PFSK-1 (cell line): Measurements from ENCODE around the gene NEUROG3.

Experiments used
- FOXP2 ChIP-seq: optimal IDR thresholded peaks from 2 replicates; pipeline ENCODE3; 2011; ENCODE audit warnings: borderline replicate concordance, control low read depth, inconsistent platforms; ENCODE audit not compliant: insufficient read depth; ENCODE audit errors: extremely low read length, extremely low read depth
- POLR2AphosphoS5 ChIP-seq: IDR thresholded peaks from 2 replicates; pipeline ENCODE4 v1.6.1; 2012; ENCODE audit warnings: low read depth, mild to moderate bottlenecking, control low read depth, low read length, moderate library complexity
- SIN3A ChIP-seq: IDR thresholded peaks from 2 replicates; pipeline ENCODE4 v1.6.1; 2012; ENCODE audit warnings: mild to moderate bottlenecking, low read length, moderate library complexity, borderline replicate concordance; ENCODE audit not compliant: insufficient read depth
- TAF1 ChIP-seq: IDR thresholded peaks from 2 replicates; pipeline ENCODE4 v1.6.1; 2012; ENCODE audit warnings: low read length, control low read depth, borderline replicate concordance; ENCODE audit not compliant: insufficient read depth
- TF ChIP-seq, protein P1 (sequence below), 2 experiments: IDR thresholded peaks; 2 replicates each; pipeline versions ENCODE4 v1.6.1 to v1.8.0; 2011 to 2012; ENCODE audit warnings: low read depth in 2 of 2, low read length in 2 of 2, control low read depth in 1 of 2, inconsistent platforms in 1 of 2, mild to moderate bottlenecking in 1 of 2, moderate library complexity in 1 of 2; ENCODE audit not compliant: insufficient read depth in 1 of 2

Gene NEUROG3

DNA sequence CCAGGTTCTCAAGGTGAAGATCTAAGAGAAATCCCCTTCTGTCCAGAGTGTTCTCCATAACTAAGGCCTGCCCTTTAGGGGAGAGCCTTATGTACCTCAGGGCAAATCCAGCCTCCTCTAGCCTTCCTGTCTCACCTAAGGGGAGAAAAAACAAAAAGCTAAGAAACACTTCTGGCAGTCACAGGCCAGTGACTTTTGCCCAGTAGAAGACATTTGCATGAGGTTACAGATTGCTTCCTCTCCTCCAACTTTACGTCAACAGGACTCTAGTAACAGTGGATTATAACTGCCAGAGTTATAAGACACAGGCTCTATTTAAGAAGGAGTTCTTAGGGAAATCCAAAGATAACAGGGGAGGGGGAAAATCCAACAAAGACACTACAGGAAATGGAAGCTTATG is 40.9 kb upstream of the NEUROG3 start:
- TF ChIP-seq, protein P1, sequence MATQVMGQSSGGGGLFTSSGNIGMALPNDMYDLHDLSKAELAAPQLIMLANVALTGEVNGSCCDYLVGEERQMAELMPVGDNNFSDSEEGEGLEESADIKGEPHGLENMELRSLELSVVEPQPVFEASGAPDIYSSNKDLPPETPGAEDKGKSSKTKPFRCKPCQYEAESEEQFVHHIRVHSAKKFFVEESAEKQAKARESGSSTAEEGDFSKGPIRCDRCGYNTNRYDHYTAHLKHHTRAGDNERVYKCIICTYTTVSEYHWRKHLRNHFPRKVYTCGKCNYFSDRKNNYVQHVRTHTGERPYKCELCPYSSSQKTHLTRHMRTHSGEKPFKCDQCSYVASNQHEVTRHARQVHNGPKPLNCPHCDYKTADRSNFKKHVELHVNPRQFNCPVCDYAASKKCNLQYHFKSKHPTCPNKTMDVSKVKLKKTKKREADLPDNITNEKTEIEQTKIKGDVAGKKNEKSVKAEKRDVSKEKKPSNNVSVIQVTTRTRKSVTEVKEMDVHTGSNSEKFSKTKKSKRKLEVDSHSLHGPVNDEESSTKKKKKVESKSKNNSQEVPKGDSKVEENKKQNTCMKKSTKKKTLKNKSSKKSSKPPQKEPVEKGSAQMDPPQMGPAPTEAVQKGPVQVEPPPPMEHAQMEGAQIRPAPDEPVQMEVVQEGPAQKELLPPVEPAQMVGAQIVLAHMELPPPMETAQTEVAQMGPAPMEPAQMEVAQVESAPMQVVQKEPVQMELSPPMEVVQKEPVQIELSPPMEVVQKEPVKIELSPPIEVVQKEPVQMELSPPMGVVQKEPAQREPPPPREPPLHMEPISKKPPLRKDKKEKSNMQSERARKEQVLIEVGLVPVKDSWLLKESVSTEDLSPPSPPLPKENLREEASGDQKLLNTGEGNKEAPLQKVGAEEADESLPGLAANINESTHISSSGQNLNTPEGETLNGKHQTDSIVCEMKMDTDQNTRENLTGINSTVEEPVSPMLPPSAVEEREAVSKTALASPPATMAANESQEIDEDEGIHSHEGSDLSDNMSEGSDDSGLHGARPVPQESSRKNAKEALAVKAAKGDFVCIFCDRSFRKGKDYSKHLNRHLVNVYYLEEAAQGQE (IDR thresholded peaks at IDR 0.05; ENCODE audit: insufficient read depth in 1 of 2, low read depth in 2 of 2, low read length in 2 of 2), result no peak
- no peak for TF ChIP-seq TAF1
- no peak for TF ChIP-seq POLR2AphosphoS5
- no peak for TF ChIP-seq SIN3A
- no peak for TF ChIP-seq FOXP2

DNA sequence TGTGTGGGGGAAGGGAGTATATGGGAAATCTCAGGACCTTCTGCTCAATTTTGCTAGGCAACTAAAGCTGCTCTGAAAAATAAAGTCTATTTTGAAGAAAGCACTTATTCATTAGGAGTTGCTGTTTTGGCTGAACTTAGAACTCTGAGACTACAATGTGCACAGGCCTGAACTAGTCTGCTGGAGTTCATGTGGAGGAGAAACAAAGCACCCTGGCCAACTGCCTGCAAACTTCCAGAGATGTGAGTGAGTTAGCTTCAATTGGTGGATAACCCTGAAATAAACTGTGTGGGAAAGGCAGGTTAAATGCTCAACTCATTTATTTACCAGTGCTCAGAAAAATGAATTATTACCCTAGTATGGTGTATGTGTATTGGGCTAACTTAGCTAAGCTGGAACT is 39.5 kb upstream of the NEUROG3 start:
- no peak for TF ChIP-seq SIN3A
- no peak for TF ChIP-seq POLR2AphosphoS5
- no peak for TF ChIP-seq TAF1

DNA sequence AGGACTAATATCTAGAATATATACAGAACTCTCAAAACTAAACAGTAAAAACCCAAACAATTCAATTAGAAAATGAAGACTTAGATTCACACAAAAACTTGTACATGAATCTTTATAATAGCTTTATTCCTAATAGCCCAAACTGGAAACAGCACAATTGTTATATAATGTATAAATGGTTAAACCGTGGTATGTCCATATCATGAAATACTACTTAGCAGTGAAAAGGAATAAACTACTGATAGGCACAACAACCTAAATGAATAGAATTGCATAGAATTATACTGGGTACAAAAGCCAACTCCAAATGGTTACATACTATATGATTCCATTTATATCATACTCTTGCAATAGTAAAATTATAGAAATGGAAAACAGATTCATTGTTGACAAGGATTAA is 35.9 kb upstream of the NEUROG3 start:
- TF ChIP-seq, protein P1 (IDR thresholded peaks at IDR 0.05; ENCODE audit: insufficient read depth in 1 of 2, low read depth in 2 of 2, low read length in 2 of 2), result no peak

DNA sequence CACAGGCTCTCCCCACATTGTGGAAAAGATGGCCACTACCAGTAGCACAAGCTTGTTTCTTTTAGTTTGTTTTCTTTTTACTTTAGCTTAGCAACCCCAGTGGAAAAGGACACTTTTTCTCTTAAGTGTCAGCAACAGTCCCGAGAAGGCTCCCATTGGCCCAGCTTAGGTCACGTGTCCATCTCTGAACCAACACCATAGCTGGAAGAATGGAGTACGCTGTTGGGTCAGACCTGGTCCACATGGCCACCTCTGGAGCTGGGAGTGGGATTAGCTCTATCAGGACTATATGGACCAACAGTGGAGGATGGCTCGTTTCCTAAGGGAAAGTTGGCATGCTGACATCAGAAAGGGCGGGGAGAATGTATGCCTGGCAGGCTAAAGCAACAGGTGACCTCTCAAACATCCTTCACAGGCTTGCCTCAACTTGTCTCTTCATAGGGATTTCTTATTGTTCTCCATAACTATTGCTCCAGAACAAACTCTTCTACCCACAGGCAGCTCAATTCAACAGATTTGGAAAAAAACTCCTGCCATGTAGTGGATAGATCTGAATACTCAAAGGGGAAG is 27.6 kb upstream of the NEUROG3 start:
- TF ChIP-seq SIN3A (no peak), FOXP2 (no peak), TAF1 (no peak), POLR2AphosphoS5 (no peak)
- TF ChIP-seq, protein P1 (IDR thresholded peaks at IDR 0.05; ENCODE audit: insufficient read depth in 1 of 2, low read depth in 2 of 2, low read length in 2 of 2), result no peak

DNA sequence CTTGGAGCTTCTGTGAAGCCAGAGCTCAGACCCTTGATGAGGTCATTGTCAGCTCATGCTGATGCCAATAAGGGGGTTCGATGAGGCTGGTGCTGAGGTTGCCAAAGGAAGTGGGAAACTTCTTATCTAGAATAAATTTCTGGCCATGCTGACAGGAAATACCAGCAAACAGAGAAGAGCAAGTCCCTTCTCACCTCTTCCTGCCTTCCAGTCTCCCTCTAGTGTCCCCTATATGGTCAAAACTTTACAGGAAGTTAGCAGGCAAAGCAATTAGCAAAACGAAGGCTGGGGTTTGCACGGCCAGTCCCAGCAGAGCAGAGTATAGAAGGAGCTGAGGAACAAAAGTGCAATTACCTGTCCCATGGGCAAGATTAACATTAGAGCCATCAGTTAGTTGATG is 15.1 kb upstream of the NEUROG3 start:
- no peak for TF ChIP-seq SIN3A
- no peak for TF ChIP-seq FOXP2
- no peak for TF ChIP-seq POLR2AphosphoS5
- TF ChIP-seq TAF1, result no peak
- TF ChIP-seq, protein P1 (IDR thresholded peaks at IDR 0.05; ENCODE audit: insufficient read depth in 1 of 2, low read depth in 2 of 2, low read length in 2 of 2), result no peak

DNA sequence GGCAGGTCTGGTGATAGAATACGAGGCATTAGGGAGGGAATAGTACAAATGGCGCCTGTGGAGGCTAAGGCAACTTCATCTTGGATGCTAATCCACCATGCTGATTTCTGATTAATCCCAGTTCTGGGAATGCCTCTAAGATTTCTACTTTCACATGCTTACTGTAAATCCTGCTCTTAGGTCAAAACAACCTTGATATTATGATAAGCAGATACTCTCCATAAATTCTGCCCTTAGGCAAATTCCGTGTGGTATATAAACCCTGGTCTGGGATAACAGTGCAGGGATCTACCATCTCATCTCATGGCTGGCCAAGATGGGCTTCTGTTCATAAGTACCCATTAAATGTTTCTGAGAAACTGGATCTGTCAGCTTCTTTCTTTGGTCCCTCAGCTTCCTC is 11.4 kb upstream of the NEUROG3 start:
- TF ChIP-seq TAF1 (no peak), SIN3A (no peak), FOXP2 (no peak), POLR2AphosphoS5 (no peak)
- TF ChIP-seq, protein P1 (IDR thresholded peaks at IDR 0.05; ENCODE audit: insufficient read depth in 1 of 2, low read depth in 2 of 2, low read length in 2 of 2), result no peak
